Measurements from ENCODE around the gene SCIMP.
"Not testable (repeated sequence)": the region's sequence is repeated elsewhere in the genome, so short reads cannot be mapped to it uniquely, and the experiment has no call there.

The SCIMP gene

DNA sequence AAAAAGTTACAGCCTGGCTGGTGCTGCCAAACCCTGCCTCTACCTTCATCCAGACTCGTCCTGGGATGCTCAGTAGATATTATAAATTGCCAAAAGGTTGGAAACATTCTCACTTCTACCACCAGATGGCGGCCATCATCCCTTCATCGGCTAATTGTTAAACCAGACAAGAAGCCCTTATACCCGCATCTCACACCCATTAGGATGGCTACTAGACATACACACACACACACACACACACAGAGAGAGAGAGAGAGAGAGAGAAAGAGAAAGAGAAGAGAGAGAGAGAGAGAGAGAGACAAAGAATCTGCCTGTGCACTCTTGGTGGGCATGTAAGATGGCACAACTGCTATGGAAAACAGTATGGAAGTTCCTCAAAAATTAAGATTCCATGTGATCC, 15.0 kb upstream of the SCIMP start:
- peak in 1 of 2 donors; percentile 74 for DNase-seq (ENCODE audit: low spot score in 2 of 2)
- no peak overlapping the region for H3K4me3 Mint-ChIP-seq
- H3K36me3 Mint-ChIP-seq: no peaks in the 10 kb centered on the region
- no peaks in the 10 kb centered on the region for H3K9me3 Mint-ChIP-seq
- peak; percentile 85 for ATAC-seq
- peaks cover 7% of the 10 kb centered on the region for H3K4me1 Mint-ChIP-seq
- H3K27ac Mint-ChIP-seq: peak overlapping the region; percentile 43

DNA sequence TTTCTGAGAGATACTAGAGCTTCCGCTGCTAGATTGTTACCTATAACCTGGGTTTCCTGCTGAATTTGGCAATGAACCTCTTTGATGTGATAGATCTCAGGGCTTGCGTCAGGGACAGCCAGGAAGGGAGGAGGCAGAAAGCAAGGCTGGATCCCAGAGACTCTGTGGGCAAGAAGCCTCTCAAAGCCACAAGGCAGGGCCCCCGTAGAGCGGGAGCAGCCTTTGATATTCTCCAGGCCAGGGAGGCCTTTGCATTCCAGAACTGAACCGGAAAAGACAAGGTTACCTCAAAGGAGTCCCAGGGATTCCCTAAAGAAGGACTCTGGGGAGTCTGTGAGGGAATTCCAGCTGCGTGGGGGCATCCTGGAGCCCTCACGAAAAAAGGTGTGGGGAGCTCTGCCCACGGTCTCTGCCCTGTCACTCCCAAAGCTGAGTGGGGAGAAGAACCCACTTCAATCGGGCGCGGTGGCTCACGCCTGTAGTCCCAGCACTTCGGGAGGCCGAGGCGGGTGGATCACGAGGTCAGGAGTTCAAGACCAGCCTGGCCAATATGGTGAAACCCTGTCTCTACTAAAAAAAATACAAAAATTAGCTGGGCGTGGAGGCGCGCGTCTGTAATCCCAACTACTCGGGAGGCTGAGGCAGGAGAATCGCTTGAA, 14.3 kb upstream of the SCIMP start:
- Mint-ChIP-seq H3K4me3 (no peak overlapping the region), H3K4me1 (peaks cover 10% of the 10 kb centered on the region), H3K27ac (peak overlapping the region; percentile 43), H3K36me3 (no peaks in the 10 kb centered on the region), H3K9me3 (no peaks in the 10 kb centered on the region)
- ATAC-seq: no peak
- DNase-seq (ENCODE audit: low spot score in 2 of 2): no peak

DNA sequence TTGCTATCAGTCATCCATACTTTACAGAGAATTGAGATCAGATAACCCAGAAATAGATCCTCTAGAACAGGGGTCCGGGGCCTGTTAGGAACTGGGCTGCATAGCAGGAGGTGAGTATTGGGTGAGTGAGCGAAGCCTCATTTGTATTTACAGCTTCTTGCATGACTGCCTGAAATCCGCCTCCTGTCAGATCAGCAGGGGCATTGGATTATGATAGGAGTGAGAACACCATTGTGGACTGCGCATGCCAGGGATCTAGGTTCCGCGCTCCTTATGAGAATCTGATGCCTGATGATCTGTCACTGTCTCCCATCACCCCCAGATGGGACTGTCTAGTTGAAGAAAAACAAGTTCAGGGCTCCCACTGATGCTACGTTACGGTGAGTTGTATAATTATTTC, 13.0 kb upstream of the SCIMP start:
- Mint-ChIP-seq H3K4me1 (peaks cover 21% of the 10 kb centered on the region), H3K27ac (no peak overlapping the region), H3K9me3 (no peaks in the 10 kb centered on the region), H3K4me3 (no peak overlapping the region), H3K36me3 (no peaks in the 10 kb centered on the region)
- DNase-seq (ENCODE audit: low spot score in 2 of 2): no peak
- ATAC-seq: no peak

DNA sequence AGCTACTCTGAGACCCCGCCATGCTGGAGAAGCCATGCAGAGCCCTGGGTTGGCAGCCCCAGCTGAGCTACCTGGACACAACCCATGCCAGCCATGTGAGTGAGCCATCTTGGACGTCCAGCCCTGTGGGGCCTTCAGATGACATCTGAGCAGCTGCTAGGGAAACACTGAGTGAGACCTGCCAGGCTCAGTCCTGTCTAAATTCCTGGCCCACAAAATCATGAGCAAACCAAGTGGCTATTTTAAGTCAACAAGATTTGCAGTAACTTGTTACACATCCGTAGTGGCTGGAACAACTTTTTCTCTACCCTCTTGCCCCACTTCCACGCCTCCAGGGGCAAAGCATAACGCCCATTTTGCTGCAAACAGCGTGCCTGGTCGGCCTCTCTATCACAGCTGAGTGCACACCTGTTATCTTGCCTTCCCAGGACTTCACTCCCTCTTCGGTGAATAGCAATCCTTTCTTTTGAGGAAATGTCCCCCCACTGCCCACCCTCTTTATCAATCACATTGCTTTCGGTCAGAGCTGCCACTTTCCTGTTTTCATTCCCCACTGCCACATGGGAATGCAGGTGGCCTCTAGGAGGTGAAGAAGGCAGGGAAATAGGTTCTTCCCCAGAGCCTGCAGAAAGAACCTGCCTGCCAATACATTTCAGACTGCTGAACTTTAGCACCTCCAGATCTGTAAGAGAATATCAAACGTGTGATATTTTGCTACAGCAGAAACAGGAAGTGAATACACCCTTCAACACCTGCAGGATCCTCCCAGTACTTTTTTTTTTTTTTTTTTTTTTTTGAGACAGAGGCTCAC, 7.4 kb upstream of the SCIMP start:
- peak overlapping the region; percentile 87 for H3K27ac Mint-ChIP-seq
- DNase-seq (ENCODE audit: low spot score in 2 of 2): no peak
- peaks cover 44% of the 10 kb centered on the region for H3K4me1 Mint-ChIP-seq
- H3K4me3 Mint-ChIP-seq: peak overlapping the region; percentile 52
- no peaks in the 10 kb centered on the region for H3K9me3 Mint-ChIP-seq
- peaks cover 6% of the 10 kb centered on the region for H3K36me3 Mint-ChIP-seq
- peak; percentile 51 for ATAC-seq

DNA sequence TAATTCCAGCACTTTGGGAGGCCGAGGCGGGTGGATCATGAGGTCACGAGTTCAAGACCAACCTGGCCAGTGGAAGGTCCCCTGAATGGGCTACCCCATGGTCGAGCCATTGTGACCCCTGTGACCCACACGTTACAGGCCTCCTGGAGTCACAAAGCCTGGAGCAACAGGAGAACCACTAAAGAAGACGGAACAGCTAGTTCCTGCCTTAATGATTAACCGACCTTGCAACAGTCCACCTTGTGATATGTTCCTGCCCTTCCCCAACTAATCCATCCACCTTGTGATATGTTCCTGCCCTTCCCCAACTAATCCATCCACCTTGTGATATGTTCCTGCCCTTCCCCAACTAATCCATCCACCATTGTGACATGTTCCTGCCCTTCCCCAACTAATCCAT, 5.1 kb upstream of the SCIMP start:
- ATAC-seq; H3K4me3 Mint-ChIP-seq; DNase-seq (ENCODE audit: low spot score in 2 of 2); H3K9me3 Mint-ChIP-seq; H3K36me3 Mint-ChIP-seq; H3K27ac Mint-ChIP-seq: not testable (repeated sequence)
- H3K4me1 Mint-ChIP-seq: peaks cover 48% of the 10 kb centered on the region

DNA sequence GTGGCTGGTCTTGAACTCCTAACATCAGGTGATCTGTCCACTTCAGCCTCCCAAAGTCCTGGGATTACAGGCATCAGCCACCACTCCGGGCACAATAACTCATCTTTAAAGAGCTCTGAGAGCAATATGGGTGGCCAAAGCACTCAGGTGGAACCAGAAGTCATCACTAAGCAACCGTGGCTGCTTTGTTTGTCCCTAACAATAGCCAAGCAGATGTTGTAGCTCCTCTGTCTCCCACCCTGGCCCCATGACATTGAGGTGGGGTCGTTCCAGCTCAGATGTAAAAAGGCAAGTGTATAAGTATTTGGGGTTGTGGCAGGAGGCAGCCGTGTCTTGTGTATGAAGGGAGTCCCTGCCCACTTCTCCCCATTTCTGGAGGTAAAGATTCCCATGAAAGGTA, 3.7 kb upstream of the SCIMP start:
- H3K9me3 Mint-ChIP-seq: no peaks in the 10 kb centered on the region

DNA sequence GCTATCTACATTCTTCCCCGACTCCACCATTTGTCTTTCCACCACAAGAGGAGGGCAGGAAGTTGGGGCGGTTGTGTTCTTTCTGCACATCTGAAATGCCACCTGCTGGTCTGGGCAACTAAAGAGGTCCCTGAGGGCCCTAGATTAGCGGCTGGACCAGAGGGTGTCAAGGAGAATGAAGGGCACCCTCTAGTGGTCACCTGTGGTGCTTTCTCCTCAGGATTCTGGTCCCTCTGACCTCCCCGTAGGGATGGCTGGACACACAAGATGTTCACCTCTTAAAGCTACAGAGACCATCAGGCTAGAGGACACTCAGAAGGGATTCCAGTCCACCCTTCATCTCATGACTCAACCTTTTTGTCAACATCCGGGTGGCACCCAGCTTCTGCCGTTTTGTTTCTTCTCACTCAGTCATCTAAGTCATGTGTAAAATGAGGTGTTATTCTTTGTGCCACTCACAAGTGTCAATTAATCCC, 2.9 kb upstream of the SCIMP start:
- peak; percentile 45 to 80 for DNase-seq (ENCODE audit: low spot score in 2 of 2)
- Mint-ChIP-seq H3K9me3 (no peaks in the 10 kb centered on the region), H3K36me3 (peaks cover 6% of the 10 kb centered on the region), H3K4me3 (peak overlapping the region; percentile 20), H3K4me1 (peaks cover 46% of the 10 kb centered on the region), H3K27ac (peak overlapping the region; percentile 77)
- ATAC-seq: peak; percentile 91

More for the DNA sequence above, 3.7 kb upstream of the SCIMP start:
- peak overlapping the region; percentile 77 for H3K27ac Mint-ChIP-seq
- DNase-seq (ENCODE audit: low spot score in 2 of 2) (no peak), ATAC-seq (no peak)
- H3K4me3 Mint-ChIP-seq: no peak overlapping the region
- peaks cover 47% of the 10 kb centered on the region for H3K4me1 Mint-ChIP-seq
- peaks cover 6% of the 10 kb centered on the region for H3K36me3 Mint-ChIP-seq

DNA sequence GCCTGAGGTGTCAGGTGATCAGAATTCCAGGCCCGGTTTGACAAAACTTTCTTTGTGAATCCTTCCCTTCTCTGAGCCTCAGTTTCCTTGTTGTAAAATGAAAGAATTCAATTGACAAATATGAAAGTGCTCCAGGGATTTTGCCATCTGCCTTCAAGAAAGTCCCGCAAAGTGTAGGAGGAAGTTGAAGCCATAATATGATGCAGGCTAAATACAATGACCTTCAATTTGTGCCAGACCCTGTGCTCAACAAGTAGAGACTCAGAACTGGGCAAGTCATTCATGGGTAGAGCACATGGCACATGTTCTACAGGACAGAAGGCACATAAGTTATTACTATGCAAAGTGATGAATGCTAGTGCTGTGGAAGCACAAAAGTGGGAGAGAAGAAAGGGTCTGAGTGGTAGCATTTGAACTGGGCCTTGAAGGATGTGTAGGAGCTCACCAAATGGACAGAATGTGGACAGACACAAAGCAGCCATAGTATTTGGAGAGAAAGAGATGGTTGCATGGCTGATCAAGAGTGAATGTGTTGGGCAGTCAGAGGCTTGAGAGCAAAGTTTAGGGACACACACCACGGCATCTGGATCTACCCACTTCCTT, 2.4 kb upstream of the SCIMP start:
- peaks cover 41% of the 10 kb centered on the region for H3K4me1 Mint-ChIP-seq
- H3K36me3 Mint-ChIP-seq: peaks cover 3% of the 10 kb centered on the region
- H3K9me3 Mint-ChIP-seq: no peaks in the 10 kb centered on the region
- H3K27ac Mint-ChIP-seq: peak overlapping the region; percentile 77
- ATAC-seq (no peak), DNase-seq (ENCODE audit: low spot score in 2 of 2) (no peak)
- peak overlapping the region; percentile 20 for H3K4me3 Mint-ChIP-seq

DNA sequence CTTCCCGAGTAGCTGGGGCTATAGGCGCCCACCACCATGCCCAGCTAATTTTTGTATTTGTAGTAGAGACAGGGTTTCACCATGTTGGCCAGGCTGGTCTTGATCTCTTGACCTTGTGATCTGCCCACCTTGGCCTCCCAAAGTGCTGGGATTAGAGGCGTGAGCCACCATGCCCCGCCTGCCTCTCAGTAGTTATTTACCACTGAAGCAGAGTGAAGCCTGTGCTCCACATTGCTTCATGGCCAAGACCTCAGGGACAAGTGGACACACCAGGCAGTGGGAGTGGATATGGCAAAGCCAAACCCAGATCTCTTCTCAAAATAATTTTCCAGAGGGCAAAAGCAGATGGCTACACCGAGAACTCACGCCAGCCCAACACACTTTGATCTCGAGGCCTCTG, 1.2 kb downstream of the SCIMP start:
- H3K9me3 Mint-ChIP-seq; DNase-seq (ENCODE audit: low spot score in 2 of 2); H3K36me3 Mint-ChIP-seq; ATAC-seq; H3K4me3 Mint-ChIP-seq: not testable (repeated sequence)
- peak overlapping the region; percentile 84 for H3K27ac Mint-ChIP-seq
- H3K4me1 Mint-ChIP-seq: peaks cover 43% of the 10 kb centered on the region

DNA sequence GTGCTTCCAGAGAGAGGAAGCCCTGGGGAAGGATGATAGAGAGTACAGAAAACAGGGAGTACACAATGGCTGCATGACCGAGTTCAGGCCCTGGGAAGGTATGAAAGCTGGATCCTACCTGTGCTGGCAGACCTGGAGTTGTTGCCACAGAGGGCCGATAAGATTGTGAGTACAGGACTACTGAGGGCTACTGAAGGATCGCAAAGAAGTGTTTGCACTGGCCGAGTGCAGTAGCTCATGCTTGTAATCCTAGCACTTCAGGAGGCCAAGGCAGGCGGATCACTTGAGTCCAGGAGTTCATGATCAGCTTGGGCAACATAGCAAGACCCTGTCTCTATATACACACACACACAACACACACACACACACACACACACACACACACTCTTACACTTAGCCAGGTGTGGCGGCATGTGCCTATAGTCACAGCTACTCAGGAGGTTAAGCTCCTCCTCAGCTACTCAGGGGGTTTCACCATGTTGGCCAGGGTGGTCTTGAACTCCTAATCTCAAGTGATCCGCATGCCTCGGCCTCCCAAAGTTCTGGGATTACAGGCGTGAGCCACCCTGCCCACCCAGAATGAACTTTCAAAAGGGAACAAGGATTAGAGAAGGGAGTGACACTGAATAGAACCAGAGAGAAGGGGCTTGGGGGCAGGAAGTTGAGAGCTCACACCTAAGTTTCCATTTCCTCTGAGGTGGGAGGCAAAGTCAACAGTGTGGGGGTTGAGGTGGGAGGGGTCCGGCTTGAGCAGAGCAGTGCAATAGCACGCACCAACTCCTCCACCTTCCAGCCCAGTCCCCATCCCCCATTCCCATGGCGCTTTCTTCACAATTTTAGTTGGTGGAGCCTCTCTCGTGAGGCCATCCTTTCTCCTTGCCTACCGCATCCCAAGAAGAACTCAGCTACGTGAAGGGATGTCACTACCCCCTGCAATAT, 7.5 kb downstream of the SCIMP start:
- peak overlapping the region; percentile 91 for H3K27ac Mint-ChIP-seq
- peaks cover 47% of the 10 kb centered on the region for H3K4me1 Mint-ChIP-seq
- H3K4me3 Mint-ChIP-seq: peak overlapping the region; percentile 54
- DNase-seq (ENCODE audit: low spot score in 2 of 2): peak in 1 of 2 donors; percentile 56
- H3K9me3 Mint-ChIP-seq: no peaks in the 10 kb centered on the region
- peaks cover 6% of the 10 kb centered on the region for H3K36me3 Mint-ChIP-seq
- peak; percentile 74 for ATAC-seq

DNA sequence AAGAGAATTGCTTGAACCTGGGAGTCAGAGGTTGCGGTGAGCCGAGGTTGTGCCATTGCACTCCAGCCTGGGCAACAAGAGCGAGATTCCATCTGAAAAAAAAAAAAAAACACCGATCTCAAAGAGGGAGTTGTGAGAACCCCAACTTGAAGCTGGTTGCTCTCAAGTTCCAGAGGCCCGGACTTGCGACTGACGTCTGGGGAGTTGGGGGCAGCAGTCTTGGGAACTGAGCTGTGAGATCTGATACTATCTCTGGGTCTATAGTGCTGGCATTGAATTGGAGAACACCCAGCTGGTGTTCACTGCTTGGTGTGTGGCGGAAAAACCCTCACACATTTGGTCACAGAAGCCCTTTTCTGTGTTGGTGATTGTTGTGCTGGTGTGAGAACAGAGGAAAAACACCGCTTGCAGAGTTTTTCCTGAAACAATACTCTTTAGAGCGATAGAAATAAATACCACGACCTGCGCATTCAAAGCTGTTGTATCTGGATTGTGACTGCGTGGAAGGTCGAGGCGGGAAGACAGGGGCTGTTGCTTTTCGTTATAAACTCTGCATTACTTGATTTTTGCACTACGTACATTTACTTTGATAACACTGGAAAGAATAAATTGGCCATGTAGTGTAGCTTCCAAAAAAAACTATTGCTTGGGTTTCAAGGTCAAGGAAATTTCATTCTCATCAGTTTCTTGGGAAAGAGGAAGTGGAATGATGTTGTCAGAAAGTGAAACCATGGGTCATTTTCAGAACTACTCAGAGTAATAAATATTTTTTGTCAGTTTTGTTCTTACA, 8.8 kb downstream of the SCIMP start:
- ATAC-seq (no peak), DNase-seq (ENCODE audit: low spot score in 2 of 2) (no peak)
- H3K4me3 Mint-ChIP-seq: peak overlapping the region; percentile 54
- H3K27ac Mint-ChIP-seq: peak overlapping the region; percentile 91
- H3K9me3 Mint-ChIP-seq: no peaks in the 10 kb centered on the region
- peaks cover 56% of the 10 kb centered on the region for H3K4me1 Mint-ChIP-seq
- peaks cover 6% of the 10 kb centered on the region for H3K36me3 Mint-ChIP-seq

DNA sequence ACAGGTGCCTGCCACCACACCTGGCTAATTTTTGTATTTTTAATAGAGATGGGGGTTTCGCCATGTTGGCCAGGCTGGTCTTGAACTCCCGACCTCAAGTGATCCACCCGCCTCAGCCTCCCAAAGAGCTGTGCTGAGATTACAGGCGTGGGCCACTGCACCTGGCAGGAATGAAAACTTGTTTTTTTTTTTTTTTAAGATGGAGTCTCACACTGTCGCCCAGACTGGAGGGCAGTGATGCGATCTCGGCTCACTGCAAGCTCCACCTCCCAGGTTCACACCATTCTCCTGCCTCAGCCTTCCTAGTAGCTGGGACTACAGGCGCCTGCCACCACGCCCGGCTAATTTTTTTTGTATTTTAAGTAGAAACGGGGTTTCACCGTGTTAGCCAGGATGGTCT, 12.7 kb downstream of the SCIMP start:
- peaks cover 37% of the 10 kb centered on the region for H3K4me1 Mint-ChIP-seq
- not testable (repeated sequence) for ATAC-seq; DNase-seq (ENCODE audit: low spot score in 2 of 2); H3K36me3 Mint-ChIP-seq; H3K9me3 Mint-ChIP-seq
- H3K4me3 Mint-ChIP-seq: peak overlapping the region; percentile 44
- H3K27ac Mint-ChIP-seq: peak overlapping the region; percentile 75

DNA sequence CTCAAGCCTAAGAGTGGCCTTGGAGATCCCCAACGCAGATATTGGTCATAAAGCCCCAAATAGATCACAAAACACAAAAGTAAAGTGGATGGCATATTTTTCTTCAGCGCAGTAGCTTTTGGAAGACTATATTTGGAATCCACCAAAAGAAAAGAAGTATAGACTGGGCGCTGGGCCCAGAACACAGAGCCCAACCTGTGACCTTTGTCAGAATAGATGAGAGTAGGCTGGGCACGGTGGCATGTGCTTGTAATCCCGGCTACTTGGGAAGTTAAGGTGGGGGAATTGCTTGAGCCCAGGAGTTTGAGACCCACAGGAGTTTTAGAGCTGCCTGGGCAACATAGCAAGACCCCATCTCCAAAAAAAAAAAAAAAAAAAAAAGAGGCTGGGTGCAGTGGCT, 14.6 kb downstream of the SCIMP start:
- ATAC-seq (no peak), DNase-seq (ENCODE audit: low spot score in 2 of 2) (no peak)
- no peak overlapping the region for H3K4me3 Mint-ChIP-seq
- H3K27ac Mint-ChIP-seq: peak overlapping the region; percentile 48
- no peaks in the 10 kb centered on the region for H3K9me3 Mint-ChIP-seq
- no peaks in the 10 kb centered on the region for H3K36me3 Mint-ChIP-seq
- peaks cover 21% of the 10 kb centered on the region for H3K4me1 Mint-ChIP-seq

DNA sequence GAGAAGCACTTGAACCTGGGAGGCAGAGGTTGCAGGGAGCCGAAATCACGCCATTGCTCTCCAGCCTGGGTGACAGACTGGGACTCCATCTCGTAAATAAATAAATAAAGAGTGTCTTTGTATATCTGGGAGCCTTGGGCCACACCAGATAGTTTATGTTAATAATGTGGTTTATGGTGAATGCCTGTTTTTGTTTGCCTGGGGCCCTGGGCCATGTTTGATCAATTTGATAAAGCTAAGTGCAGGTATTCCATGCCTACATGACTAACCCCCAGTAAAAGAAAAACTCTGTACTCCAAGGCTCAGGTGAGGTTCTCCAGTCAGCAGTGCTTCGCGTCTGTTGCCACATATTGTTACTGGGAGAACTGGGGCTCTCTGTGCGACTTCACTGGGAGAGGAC, 15.1 kb downstream of the SCIMP start:
- Mint-ChIP-seq H3K27ac (peak overlapping the region; percentile 48), H3K36me3 (no peaks in the 10 kb centered on the region), H3K4me1 (peaks cover 17% of the 10 kb centered on the region), H3K9me3 (no peaks in the 10 kb centered on the region), H3K4me3 (no peak overlapping the region)
- ATAC-seq (no peak), DNase-seq (ENCODE audit: low spot score in 2 of 2) (no peak)
